ENCODE data around the gene COMMD6.

- TF ChIP-seq CTCF (conservative IDR thresholded peaks at IDR 0.05; ENCODE audit: low read length): no peak
- no peak for TF ChIP-seq EZH2phosphoT487 (IDR thresholded peaks at IDR 0.05; ENCODE audit: borderline replicate concordance)
Measured at GRCh38 chr13:75541287-75541686, 3.6 kb upstream of the COMMD6 start.

Data from Loucy (cell line).